PC-9 (cell line): ENCODE results near the gene RFLNA.

Experiments
- CTCF ChIP-seq: fragments of 200-600 bp; sonication (generic); conservative IDR thresholded peaks from 2 replicates; pipeline ENCODE4 v1.6.1; 2017; ENCODE audit warnings: mixed run types, antibody characterized with exemption, mild to moderate bottlenecking, moderate library complexity
- EZH2 ChIP-seq: fragments of 200-600 bp; sonication (generic); IDR thresholded peaks from 2 replicates; pipeline ENCODE4 v1.8.0; 2017; ENCODE audit warnings: antibody characterized with exemption, low read depth

GRCh38 chr12:124340080-124340900 lies 45.4 kb downstream of the RFLNA start:
- TF ChIP-seq EZH2 = no peak
- no peak for TF ChIP-seq CTCF
